Neural progenitor cell (in vitro differentiated cells): Measurements from ENCODE around the gene KLHDC9.

Source experiments
- CTCF ChIP-seq: fragments of 200-600 bp; sonication (generic); IDR thresholded peaks from 2 replicates; pipeline ENCODE4 v1.5.1; 2017; ENCODE audit warnings: antibody characterized with exemption, mild to moderate bottlenecking
- EZH2 ChIP-seq: fragments of 200-600 bp; sonication (generic); IDR thresholded peaks from 2 replicates; pipeline ENCODE4 v1.6.1; 2017; ENCODE audit warnings: antibody characterized with exemption, mild to moderate bottlenecking, moderate library complexity
- EZH2phosphoT487 ChIP-seq: fragments of 200-600 bp; sonication (generic); IDR thresholded peaks from 2 replicates; pipeline ENCODE4 v1.6.1; 2017; ENCODE audit warnings: antibody characterized with exemption

- TF ChIP-seq EZH2 (no peak), CTCF (no peak), EZH2phosphoT487 (no peak)
Measured at GRCh38 chr1:161138431-161138830, 40.3 kb downstream of the KLHDC9 start.
